WERI-Rb-1 (cell line): ENCODE data around the gene GNLY.

Source experiments
- DNase-seq: peaks from one replicate; pipeline ENCODE4 v3.0.0-alpha.2; 2020
- H3K27ac ChIP-seq: fragments of 250-450 bp; sonication (Bioruptor Pico); 2 replicates; pipeline ENCODE4 v1.5.1; 2020; ENCODE audit warnings: mild to moderate bottlenecking, moderate library complexity
- H3K27me3 ChIP-seq: fragments of 250-450 bp; sonication (Bioruptor Pico); 2 replicates; pipeline ENCODE4 v1.5.1; 2021; ENCODE audit warnings: mild to moderate bottlenecking, low read depth, moderate library complexity; ENCODE audit not compliant: insufficient read depth, severe bottlenecking
- H3K36me3 ChIP-seq: fragments of 250-450 bp; sonication (Bioruptor Pico); 2 replicates; pipeline ENCODE4 v1.5.1; 2020; ENCODE audit warnings: mild to moderate bottlenecking, moderate library complexity
- H3K4me3 ChIP-seq: 2 replicates; pipeline ENCODE4 v1.5.1; 2011; ENCODE audit warnings: low read depth, mild to moderate bottlenecking, control low read depth, low read length
- H3K9me3 ChIP-seq: fragments of 250-450 bp; sonication (Bioruptor Pico); 2 replicates; pipeline ENCODE4 v1.5.1; 2021; ENCODE audit warnings: mild to moderate bottlenecking, moderate library complexity; ENCODE audit not compliant: severe bottlenecking
- TF ChIP-seq, protein P1 (sequence below): IDR thresholded peaks from 2 replicates; pipeline ENCODE4 v1.5.1; 2011; ENCODE audit warnings: low read depth, mild to moderate bottlenecking, control low read depth, inconsistent platforms, low read length

The GNLY gene

DNA sequence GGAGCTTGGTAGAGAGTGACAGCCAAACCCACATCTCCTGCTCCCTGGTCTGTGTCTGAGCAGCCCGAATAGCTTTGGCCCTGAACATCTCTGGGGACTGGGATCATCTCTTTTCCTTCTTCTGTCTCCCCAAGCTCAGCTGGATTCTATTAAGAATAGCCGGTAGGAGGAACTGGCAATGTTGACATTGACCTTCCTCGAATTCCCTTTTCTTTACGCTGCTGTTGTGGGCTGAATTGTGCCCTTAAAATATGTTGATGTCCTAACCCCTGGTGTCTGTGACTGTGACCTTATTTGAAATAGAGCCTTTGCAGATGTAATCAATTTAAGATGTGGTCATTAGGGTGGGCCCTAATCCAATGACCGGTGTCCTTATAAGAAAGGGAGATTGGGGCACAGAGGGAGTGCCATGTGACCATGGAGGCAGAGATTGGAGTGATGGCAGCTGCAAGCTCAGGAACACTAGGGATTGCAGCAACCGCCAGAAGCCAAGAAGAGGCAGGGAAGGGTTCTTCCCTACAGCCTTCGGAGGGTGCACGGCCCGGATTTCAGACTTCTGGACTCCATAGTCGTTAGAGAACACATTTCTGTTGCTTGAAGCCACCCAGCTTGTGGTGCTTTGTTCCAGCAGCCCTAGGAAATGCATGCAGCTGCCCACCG, 20.3 kb upstream of the GNLY start:
- no peaks in the 10 kb centered on the region for H3K9me3 ChIP-seq
- TF ChIP-seq, protein P1, sequence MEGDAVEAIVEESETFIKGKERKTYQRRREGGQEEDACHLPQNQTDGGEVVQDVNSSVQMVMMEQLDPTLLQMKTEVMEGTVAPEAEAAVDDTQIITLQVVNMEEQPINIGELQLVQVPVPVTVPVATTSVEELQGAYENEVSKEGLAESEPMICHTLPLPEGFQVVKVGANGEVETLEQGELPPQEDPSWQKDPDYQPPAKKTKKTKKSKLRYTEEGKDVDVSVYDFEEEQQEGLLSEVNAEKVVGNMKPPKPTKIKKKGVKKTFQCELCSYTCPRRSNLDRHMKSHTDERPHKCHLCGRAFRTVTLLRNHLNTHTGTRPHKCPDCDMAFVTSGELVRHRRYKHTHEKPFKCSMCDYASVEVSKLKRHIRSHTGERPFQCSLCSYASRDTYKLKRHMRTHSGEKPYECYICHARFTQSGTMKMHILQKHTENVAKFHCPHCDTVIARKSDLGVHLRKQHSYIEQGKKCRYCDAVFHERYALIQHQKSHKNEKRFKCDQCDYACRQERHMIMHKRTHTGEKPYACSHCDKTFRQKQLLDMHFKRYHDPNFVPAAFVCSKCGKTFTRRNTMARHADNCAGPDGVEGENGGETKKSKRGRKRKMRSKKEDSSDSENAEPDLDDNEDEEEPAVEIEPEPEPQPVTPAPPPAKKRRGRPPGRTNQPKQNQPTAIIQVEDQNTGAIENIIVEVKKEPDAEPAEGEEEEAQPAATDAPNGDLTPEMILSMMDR = no peak
- no peak for DNase-seq
- H3K36me3 ChIP-seq = no peaks in the 10 kb centered on the region
- H3K4me3 ChIP-seq = no peak overlapping the region
- no peak overlapping the region for H3K27ac ChIP-seq
- no peaks in the 10 kb centered on the region for H3K27me3 ChIP-seq

GRCh38 chr2:85674417-85674816, 19.7 kb upstream of the GNLY start:
- no peak overlapping the region for H3K27ac ChIP-seq
- H3K4me3 ChIP-seq = no peak overlapping the region
- no peak for DNase-seq
- H3K27me3 ChIP-seq = no peaks in the 10 kb centered on the region
- H3K36me3 ChIP-seq = no peaks in the 10 kb centered on the region
- H3K9me3 ChIP-seq = no peaks in the 10 kb centered on the region
- TF ChIP-seq, protein P1 = no peak

GRCh38 chr2:85675427-85675826, 18.7 kb upstream of the GNLY start:
- TF ChIP-seq, protein P1 = no peak
- Histone ChIP-seq H3K36me3 (no peaks in the 10 kb centered on the region), H3K27me3 (no peaks in the 10 kb centered on the region), H3K27ac (no peak overlapping the region), H3K4me3 (no peak overlapping the region), H3K9me3 (no peaks in the 10 kb centered on the region)
- DNase-seq = no peak

DNA sequence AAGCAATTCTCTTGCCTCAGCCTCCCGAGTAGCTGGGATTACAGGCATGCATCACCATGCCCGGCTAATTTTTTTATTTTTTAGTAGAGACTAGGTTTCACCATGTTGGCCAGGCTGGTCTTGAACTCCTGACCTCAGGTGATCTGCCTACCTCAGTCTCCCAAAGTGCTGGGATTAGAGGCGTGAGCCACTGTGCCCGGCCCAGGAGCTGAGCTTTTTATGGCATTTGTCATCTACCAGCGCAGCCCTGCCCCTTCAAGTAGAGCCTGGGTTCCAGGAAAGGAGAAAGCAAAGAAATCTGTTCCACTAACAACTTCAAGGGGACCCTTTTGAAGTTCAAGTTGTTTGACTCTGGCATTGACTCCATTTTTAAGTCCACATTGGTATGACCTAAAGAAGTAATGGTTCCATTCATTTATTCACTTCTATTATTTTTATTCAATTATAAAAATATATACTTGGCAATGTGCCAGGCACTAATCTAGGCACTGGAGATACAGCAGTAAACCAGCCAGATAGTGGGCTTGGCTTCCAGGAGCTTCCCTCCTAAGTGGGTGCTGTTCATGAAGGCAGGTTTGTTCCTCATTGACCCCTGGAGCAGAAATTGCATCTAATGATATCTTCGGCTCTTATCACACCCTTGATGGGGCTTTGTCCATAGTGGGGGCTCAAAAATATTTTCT, 18.2 kb upstream of the GNLY start:
- no peaks in the 10 kb centered on the region for H3K9me3 ChIP-seq
- no peaks in the 10 kb centered on the region for H3K36me3 ChIP-seq
- TF ChIP-seq, protein P1 = no peak
- no peaks in the 10 kb centered on the region for H3K27me3 ChIP-seq
- DNase-seq = no peak
- H3K4me3 ChIP-seq = no peak overlapping the region
- H3K27ac ChIP-seq = no peak overlapping the region

DNA sequence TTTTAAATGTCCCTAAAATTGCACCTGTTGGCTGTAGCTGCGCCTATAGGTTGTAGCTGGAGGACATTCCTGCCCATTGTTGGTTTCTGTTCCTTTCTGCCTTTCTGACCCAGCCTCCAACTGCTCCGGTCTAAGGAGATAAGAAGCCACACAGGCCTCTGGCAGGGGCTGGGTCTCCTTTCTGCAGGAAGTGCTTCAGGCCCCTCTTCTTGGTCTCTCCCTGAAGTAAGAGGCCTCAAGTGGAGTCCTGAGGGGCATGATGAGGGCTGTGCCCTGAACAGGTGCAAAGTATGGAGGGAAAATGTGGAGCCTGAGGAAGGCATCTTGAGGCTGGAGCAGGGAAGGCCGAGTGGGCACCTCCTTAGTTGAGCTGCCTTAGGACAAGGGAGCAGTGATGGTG, 15.8 kb upstream of the GNLY start:
- no peak overlapping the region for H3K4me3 ChIP-seq
- no peaks in the 10 kb centered on the region for H3K27me3 ChIP-seq
- H3K27ac ChIP-seq = no peak overlapping the region
- H3K36me3 ChIP-seq = no peaks in the 10 kb centered on the region
- TF ChIP-seq, protein P1 = no peak
- H3K9me3 ChIP-seq = no peaks in the 10 kb centered on the region
- no peak for DNase-seq
